GM21528 (cell line): Measurements from ENCODE around the gene GMEB2.

Experiments used
- ATAC-seq: cut with Tn5 transposase; IDR thresholded peaks from one replicate; pipeline ENCODE4 v1.9.1; 2021; ENCODE audit warnings: mild to moderate bottlenecking, moderate library complexity; ENCODE audit not compliant: unreplicated experiment, low FRiP score

The GMEB2 gene

GRCh38 chr20:63551068-63551467 lies 75.8 kb downstream of the GMEB2 start:
- no peak for ATAC-seq

DNA sequence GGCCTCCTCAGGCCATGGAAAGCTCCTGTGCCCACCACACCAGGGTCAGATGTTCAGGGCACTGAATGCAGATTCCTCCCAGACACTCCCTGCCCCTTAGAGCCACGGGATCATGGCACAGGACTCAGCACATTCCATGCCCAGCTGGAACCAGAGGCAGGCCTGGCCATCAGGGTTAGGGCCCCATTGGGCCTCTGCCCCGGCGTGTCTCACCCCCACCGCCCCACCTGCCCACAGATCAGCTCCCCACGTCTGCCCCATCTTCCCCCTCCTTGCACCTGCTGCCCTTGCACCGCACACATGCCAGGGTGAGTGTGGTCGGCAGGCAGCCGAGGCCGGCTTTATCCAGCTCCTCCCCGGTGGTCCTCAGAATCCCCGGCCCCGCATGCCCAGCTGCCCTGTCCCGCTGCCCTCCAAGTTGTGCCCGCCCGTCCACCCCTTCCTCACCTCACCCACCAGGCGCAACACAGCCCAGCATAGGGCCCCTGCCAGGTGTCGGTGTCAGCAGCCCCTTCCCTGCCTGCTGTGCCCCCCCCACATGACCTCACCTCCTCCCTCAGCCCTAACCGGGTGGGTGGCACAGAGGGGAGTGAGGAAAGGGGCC lies 77.1 kb downstream of the GMEB2 start:
- no peak for ATAC-seq

- no peak for ATAC-seq
Observed at GRCh38 chr20:63549019-63549418, 77.9 kb downstream of the GMEB2 start.

- no peak for ATAC-seq
Observed at GRCh38 chr20:63548542-63548941, 78.4 kb downstream of the GMEB2 start.

DNA sequence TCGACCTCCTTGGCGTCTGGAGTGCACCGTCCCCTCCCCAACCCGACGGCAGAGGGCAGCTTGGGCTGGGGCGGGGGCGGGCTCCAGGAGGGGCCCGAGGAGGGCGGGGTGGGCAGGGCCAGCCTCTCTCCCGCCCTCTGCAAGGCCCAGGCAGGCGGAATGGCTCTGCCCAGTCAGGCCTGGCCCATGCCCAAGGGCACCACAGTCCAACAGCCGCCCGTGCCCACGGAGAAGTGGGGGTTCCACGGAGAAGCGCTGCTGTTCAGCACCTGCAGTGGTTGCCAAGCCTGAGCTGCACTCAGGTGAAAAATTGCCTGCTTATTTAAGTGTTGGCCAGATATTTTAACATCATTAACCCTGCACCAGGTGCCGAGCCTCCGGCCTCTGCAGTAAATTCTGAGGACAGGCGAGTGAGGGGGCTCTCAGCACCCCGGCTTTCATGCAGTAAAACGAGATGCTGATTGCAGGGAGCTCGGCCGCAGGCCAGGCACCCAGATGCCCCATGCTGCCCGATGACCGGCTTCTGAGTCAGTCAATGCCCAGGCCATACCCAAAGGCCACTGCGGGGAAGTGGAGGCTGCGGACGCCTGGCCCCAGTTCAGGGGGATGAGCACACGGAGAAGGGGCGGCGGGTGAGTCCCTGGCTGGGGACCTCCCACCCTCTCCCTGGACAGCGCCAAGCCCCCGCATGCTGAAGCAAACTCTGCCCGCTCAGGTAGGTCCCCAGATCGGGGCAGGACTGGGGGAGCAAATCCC lies 79.0 kb downstream of the GMEB2 start, which contains the start of gene SRMS:
TSS of gene SRMS (minus strand) at position 25 of the 756 bp plus-strand sequence. CDS start 286 bp downstream, outside the sequence.
- ATAC-seq = no peak

DNA sequence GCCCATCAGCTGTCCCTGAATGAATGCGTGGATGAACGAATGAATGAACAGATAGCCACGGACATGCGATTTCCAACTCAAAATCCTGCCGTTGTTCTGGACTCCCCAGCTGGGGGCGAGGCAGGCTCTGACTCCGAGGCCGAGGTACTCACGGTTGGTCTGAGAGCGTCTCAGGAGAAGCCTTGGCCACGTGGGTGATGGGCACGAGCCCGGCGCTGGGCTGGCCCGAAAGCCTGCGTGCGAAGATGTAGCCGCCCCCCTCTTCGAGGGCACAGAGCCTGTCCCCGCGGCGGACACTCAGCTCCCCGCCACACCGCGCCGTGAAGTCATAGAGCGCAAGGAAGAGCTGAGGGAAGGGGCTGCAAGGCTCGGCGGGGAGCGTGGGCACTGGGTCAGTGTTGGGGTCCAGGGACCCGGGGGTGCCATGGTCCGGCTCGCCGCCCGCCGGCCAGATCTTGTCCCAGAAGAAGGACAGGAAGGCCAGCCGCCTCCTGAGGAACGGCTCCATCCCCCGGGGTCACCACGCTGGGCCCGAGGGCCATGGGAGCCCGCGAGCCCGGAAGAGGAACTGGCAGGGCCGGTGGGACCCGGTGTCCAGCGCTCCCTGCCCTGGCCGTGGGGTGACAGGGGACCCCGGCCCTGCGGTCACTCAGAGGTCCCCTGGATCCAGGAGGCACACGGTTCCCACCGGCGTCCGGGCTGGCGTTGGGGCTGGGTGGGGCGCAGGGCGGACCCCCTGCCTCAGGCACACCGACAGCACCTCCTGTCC lies 79.8 kb downstream of the GMEB2 start:
- no peak for ATAC-seq

DNA sequence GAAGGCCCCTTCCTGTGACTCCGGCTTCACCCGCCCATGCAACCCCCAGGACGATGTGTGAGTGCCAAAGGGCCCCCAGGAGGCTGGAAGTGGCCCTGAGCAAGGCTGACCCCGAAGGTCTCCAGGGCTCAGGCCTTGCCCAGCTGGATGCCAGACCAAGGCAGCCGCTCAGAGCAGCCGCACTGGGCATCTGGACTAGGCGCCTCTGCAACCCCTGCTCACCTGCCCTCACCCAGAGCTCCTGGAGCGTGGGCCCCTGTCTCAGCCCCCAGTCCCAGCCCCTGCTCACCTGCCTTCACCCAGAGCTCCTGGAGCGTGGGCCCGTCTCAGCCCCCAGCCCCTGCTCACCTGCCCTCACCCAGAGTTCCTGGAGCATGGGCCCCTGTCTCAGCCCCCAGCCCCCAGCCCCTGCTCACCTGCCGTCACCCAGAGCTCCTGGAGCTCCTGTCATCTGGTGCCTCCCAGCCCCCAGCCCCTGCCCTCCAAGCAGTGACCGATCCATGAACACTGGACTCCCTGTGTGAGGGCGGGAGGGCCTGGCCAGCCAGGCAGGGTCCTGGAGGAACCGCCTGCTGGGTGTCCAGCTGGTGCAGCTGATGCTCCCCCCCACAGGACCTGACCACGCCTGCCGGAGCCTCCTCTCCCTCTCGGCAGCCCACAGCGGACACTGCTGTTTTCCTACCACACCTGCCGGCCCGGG lies 80.5 kb downstream of the GMEB2 start:
- no peak for ATAC-seq

GRCh38 chr20:63545814-63546213 lies 81.1 kb downstream of the GMEB2 start:
- no peak for ATAC-seq

- ATAC-seq = no peak
Observed at GRCh38 chr20:63544958-63545516, 81.9 kb downstream of the GMEB2 start.

- ATAC-seq = no peak
Observed at GRCh38 chr20:63544241-63544957, 82.5 kb downstream of the GMEB2 start.

DNA sequence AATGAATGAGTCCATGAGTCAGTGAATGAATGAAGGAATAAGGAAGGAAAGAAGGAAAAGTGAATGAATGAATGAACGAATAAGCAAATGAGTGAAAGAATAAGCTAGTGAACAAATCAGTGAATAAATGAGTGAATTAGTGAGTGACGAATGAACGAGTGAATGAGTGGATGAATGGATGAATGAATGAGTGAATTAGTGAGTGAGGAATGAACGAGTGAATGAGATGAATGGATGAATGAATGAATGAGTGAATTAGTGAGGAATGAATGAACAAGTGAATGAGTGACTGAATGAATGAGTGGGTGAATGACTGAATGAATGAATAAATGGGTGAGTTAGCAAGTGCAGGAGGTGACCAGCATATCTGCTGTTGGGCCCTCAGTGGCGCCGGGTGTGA lies 83.2 kb downstream of the GMEB2 start:
- ATAC-seq = no peak

- ATAC-seq = no peak
Observed at GRCh38 chr20:63543131-63543530, 83.8 kb downstream of the GMEB2 start.

GRCh38 chr20:63542696-63543095 lies 84.2 kb downstream of the GMEB2 start:
- ATAC-seq = no peak

- ATAC-seq = no peak
Observed at GRCh38 chr20:63542031-63542559, 84.8 kb downstream of the GMEB2 start.

DNA sequence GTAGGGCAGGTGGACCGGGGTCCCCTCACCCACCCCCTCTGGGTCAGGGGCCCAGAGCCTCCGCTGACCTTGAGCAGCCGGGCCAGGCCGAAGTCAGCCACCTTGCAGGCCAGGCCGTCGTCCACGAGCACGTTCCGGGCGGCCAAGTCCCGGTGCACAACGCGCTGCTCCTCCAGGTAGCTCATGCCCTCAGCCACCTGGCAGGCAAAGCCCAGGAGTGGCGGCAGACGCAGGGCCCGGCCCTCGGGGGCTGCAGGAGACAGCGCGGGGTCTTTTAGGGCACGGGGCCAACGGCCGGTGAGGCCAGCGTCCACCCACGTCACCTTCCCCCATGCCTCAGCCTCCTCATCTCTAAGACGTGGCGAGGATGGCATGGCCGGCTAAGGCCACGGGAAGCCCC lies 85.5 kb downstream of the GMEB2 start:
- no peak for ATAC-seq

DNA sequence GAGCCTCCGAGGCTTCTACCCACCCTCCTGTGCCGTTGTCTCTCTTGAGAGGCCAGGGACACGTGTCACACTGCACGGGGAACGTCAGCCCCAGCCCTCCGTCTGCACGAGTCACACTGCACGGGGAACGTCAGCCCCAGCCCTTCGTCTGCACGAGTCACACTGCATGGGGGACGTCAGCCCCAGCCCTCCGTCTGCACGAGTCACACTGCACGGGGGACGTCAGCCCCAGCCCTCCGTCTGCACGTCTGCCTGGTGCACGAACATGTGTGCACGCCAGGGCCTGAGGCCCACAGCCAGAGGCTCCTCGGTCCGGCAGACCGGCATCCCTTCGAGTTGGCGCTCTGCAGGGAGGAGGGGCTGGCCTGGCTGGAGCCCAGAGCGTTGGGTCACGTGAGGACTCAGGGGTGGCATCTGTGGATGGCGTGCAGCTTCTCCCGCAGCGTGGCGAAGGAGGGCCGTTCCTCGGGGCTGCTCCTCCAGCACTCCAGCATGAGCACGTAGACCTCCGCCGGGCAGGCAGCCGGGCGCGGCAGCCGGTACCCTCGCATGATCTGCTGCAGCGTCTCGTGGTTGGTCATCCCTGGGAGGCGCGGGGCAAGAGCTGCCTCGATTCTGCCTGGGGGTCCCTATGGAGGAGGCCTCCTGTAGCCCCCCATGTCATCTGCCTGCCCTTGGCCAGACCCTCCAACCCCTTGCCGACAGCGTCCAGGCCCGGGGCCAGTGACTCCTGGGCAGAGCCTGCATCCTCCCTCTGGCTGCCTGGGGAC lies 86.3 kb downstream of the GMEB2 start:
- ATAC-seq = no peak

DNA sequence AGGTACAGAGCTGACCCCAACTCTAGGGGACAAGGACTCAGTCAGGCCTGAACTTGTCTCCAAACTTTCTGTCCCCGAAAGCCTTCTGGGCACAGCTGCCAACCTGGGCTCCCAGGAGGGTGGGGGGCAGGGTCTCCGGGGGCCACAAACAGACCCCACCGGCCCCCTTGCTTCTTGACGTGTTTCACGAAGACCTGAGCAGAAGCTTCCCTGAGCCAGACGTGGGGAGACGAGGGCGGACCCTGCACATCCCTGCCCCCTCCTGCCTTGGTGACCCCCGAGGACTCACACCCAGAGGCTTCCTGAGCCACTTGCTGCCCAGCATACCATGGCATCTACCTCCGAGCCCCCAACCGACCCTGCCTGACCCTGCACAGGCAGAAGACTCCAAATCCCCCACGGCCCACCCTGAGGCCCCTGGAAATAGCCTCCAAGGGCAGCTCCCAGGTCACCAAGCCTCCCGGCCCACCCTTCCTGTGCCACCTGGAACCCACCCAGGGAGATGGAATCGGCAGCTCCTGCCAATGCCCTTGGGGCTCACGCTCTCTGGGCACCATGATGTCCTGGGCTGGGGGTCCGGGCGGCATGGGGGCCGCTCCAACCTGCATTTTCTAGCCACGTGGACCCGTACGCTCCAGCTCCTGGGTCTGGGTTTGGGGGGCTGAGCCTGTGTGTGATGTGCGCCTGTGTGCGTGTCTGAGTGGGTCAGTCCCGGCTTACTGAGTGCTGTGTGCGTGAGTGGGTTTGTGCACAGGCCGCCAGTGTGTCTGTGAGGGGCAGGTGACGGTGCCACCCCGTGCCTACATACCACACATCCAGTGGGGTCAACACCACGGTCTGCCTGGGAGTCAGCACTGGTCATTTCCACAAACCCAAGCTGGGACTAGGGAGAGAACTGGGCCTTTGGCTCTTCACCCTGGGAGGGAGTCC lies 87.2 kb downstream of the GMEB2 start:
- ATAC-seq = no peak

DNA sequence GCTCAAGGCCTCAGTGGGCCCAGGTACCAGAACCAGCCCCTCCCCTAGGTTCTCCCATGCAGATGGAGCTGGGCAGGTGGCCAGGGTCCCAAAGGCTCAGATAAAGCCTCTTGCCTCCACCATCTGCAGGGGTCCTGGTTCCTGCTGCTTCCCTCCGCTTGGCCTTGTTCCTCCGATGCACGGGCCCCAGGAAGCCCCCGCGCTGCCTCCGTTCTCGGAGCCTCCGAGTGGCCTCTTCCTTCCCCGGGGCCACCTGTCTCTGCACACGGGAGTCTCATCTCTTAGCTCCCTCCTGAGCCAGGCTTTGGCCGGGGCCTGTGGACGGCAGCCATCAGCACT lies 87.8 kb downstream of the GMEB2 start:
- ATAC-seq = no peak
